GM19452 (cell line): ENCODE measurements around the gene SPINT2.
A peak's percentile ranks its signal among the peaks of the same experiment; 100 is the strongest.

ENCODE experiments used
- ATAC-seq: cut with Tn5 transposase; IDR thresholded peaks from one replicate; pipeline ENCODE4 v1.9.1; 2021; ENCODE audit not compliant: unreplicated experiment

Gene SPINT2

GRCh38 chr19:38294090-38294489, 29.7 kb downstream of the SPINT2 start:
- ATAC-seq, result no peak

DNA sequence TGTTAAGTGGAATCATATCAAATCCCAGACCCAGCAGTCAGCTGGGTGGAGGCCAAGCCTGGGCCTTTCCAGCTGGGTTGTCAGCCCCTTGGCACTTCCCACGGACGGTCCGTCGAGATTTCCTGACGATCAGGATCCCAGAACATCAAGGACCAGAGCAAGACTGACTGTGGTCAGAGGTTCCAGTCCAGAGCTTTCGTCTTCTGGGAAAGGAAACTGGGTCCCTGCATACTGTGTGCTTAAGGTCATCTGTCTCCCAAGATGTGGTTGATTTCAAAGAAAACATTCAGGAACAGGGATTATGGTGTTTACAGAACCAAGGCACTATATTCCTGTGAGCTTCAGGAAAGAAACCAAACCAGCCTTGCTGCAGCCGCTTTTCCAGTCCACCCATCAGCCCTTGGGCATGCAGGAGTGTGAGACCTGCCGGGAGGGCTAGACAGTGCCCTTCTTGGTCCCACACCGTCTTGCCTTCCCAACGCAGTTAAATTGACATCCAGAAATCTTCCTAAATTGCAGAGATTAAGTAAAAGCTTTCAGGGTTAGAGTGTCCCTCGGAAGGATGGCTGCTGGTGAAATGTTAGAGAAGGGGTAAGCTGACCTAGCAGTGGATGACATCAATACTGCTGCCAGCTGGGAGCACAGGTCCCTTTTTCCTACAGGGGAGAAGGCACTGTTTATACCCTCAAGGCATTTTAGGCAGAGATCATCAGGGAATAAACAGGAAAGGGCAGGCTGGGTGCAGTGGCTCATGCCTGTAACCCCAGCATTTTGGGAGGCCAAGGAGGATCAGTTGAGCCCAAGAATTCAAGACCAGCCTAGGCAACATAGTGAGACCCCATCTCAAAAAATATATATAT, 34.7 kb downstream of the SPINT2 start:
- ATAC-seq, result no peak

- ATAC-seq, result no peak
These were observed 39.4 kb downstream of the SPINT2 start, which contains the start of gene C19orf33 for GRCh38 chr19:38303517-38304351. TSS of gene C19orf33 (plus strand) at chr19:38304251. CDS start at chr19:38304262, 11 bp downstream.

DNA sequence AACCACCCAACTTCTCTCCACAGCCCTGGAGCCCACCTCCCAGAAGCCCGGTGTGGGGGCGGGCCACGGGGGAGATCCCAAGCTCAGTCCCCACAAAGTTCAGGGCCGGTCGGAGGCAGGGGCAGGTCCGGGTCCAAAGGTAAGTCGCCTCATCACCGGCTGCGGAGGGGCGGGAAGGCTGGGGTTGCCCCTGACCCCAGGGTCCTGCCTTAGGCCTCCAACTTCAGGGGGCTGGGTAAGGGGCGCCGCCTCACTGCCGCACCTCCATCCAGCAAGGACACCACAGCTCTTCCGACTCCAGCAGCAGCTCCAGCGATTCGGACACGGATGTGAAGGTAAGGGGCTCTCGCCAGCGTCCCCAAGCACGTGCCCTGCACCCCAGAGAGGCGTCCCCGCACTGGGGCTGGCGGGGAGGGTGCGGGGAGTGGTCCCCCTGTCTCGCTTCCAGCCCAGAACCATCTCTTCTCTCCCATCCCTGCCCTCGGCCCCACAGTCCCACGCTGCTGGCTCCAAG, 40.0 kb downstream of the SPINT2 start:
- ATAC-seq, result no peak

DNA sequence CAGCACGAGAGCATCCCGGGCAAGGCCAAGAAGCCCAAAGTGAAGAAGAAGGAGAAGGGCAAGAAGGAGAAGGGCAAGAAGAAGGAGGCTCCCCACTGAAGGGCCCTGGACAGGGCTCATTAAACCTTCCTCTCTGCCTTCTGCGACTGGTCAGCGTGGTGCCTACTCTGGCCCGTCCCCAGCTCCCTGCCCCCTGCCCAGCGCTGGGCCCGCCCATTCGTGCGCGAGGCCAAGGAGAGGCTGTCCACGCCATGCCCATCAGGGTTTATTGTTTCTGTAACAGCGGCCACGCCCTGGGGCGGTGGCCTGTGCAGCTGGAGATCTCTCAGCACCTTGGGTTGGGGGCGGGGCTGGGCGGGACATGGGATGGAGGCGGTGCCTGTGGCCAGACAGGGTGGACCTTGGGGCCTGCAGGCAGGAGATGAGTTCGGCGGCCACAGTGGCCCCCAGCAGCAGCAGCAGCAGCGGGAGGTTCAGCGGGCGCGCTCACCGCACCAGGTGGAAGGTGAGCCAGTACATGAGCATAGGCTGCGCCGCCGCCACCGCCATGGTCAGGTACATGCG, 40.6 kb downstream of the SPINT2 start:
- no peak for ATAC-seq

- no peak for ATAC-seq
These were observed 41.9 kb downstream of the SPINT2 start for GRCh38 chr19:38306236-38306635.

GRCh38 chr19:38307076-38307475, 42.7 kb downstream of the SPINT2 start:
- ATAC-seq, result no peak

DNA sequence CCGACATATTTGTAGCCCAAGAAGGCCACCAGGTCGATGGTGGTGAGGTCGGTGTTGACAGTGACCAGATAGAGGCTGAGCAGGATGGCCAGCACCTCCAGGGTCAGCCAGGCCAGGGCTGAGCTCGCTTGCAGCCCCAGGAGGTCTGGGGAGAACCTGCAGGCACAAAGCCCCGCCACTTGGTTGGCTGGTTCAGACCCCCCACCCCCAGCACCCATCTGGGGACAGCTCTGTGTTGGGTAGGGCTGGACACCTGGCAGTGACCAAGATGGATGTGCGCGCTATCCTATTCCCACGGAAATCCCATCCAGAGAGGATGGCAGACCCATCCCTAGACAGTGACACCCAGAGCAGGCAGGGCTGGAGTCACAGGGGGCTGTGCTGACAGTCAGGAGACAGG, 43.2 kb downstream of the SPINT2 start:
- ATAC-seq, result no peak

DNA sequence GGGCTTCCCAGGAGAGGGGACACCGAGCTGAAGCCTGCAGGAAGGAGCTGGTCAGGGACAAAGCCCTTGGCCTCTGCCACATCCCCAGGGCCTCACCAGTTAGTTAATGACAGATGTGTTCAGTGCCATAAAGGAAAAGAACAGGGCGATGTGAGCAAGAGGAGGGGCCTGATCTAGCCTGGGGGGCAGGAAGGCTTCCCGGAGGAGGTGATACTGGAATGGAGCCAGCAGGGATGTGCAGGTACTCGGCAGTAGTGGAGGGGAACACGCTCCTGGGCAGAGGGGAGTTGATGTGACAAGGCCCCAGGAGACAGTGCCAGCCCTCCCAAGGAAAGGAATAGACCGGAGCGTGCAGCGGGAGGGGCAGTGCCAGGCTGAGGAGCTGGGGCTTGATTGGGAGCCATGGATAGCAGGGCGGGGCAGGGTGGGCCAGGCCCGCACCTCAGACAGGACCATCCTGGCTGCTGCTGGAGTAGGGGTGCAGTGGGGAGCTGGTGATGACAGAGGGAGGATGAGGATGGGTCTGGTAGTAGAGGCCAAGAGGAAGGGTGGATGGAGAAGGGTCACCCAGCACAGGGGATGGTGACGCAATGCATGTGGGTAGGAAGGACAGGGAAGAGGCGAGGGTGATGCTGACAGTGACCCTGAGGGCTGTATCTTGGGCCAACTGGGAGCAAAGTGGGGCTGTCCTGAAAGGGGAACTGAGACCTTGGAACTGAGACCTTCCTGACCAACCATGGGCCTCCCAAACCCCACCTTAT, 43.8 kb downstream of the SPINT2 start:
- ATAC-seq, result no peak

DNA sequence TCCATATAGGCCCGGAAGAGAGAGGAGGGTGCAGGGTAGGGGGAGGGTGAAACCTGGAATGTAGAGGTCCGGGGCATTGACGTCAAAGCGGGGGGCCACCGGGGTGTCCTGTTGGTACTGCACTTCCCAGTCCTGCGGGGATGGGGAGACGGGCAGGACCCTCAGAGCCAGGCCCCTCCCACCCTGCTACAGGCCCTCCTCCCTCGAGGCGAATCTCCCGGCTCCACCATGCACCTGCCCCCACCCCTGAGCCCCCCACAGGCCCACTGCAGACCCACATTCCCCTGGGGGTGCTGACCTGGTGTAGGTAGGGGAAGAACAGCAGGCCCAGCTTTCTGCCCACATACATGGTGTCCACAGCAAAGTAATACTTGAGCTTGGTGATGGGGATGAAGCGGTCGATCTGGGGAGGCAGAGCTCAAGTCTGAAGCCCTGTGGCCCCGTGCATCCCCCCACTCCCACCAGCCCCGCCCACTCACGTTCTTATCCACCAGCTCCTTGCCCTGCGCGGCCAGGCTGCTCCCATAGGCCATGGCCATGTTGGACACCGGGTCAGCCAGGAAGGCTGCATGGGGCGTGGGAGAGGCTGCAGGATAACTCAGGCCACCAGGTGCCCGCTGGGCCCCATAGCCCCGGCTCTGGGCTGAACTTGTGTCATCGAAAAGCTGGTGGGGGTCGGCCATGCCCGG, 44.7 kb downstream of the SPINT2 start:
- ATAC-seq, result no peak

- ATAC-seq, result no peak
These were observed 45.4 kb downstream of the SPINT2 start for GRCh38 chr19:38309615-38310278.

- ATAC-seq, result no peak
These were observed 45.9 kb downstream of the SPINT2 start for GRCh38 chr19:38310279-38310670.

- no peak for ATAC-seq
These were observed 46.6 kb downstream of the SPINT2 start for GRCh38 chr19:38310986-38311385.

GRCh38 chr19:38315657-38316476, 51.5 kb downstream of the SPINT2 start, which contains the start of gene YIF1B:
TSS of gene YIF1B (minus strand) at chr19:38315947. CDS start at chr19:38315917, 30 bp downstream.
- ATAC-seq, result peak; percentile 86

DNA sequence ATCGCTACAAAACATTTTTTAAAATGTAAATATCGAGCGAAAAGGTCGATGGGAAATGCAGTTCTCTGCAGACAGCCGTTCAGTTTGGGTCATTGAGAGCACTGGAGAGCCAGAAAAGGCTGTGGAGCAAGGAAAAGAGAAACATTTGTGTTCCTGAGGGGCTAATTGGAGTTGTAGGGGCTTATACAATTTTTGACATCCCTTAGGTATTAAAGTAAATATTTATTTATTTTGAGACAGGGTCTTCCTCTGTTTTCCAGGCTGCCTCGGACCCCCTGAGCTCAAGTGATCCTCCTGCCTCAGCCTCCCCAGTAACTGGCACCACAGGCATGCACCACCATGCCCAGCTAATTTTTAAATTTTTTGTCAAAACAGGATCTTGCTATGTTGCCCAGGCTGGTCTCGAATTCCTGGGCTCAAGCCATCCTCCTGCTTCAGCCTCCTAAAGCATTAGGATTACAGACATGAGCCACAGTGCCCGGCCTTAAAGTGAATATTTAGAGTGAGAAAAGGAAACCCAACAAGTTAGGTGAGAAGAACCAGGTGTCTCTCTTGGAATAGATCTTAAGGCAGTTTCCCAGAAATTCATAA, 52.2 kb downstream of the SPINT2 start:
- ATAC-seq, result peak; percentile 2

DNA sequence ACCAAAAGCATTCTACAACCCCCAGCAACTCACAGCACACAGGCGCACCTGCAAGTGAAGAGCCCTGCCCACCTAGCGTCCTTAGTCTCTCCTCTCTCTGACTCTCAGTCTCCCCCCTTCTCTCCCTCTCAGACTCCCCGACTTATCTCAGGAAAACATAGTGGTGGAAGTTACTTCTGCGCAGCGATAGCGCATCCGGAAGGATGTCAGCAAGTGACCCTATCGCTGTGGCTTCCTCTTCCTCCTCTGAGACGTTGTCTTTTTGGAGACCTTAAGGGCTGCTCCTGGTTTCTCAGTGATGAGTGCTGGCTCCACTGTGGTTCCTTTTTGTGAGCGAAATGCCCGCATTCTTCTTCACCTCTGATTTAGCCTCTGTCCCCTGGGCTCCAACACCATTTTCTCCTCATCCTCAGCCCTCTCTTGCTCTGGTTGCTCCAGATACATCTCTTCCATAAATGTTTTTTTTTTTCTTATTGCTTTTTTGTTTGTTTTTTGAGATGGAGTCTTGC, 52.8 kb downstream of the SPINT2 start:
- no peak for ATAC-seq

DNA sequence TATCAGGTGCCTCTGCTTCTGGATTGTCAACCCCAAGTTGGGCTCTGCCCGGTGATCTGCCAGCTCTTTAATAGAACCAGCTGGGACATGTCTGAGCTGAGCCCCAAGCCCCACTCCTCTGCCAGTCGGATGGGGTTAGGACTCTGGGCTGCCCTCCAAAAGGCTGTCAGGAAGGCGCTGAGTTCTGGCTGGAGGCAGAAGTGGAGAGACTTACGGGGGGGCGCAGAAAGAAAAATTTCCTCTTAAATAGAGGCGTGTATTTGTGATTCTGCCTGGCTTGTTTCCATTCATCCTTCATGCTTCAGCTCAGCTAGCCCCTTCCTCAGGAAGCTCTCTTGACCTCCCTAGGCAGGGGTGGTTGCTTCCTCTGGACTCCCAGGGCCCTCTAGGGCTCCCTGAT, 54.3 kb downstream of the SPINT2 start:
- no peak for ATAC-seq
